Astrocyte (in vitro differentiated cells and primary cell): ENCODE measurements around the gene PGBD4. TPM values are rescaled to one million over a fixed set of nuclear protein-coding genes. Genes with fewer than 3 reads are reported as not detected.

Experiments
- DNase-seq: peaks from one replicate; pipeline ENCODE4 v3.0.0-alpha.2; 2010; ENCODE audit warnings: low read depth
- FAIRE-seq: peaks from 2 replicates; lab custom pipeline; 2011; peaks lifted over from hg19 to GRCh38; lab: Jason Lieb, UNC
- H2AFZ ChIP-seq: 2 replicates; pipeline ENCODE4 v1.6.0; 2012; ENCODE audit warnings: low read depth, low read length, inconsistent platforms
- H3K27ac ChIP-seq: 2 replicates; pipeline ENCODE4 v1.5.1; 2011; ENCODE audit warnings: low read depth, low read length, inconsistent platforms
- H3K27me3 ChIP-seq: 2 replicates; pipeline ENCODE4 v1.6.0; 2011; ENCODE audit warnings: low read length, inconsistent platforms; ENCODE audit not compliant: insufficient read depth
- H3K36me3 ChIP-seq: 2 replicates; pipeline ENCODE4 v1.5.1; 2011; ENCODE audit warnings: low read length, inconsistent platforms; ENCODE audit not compliant: insufficient read depth
- H3K4me1 ChIP-seq: 2 replicates; pipeline ENCODE4 v1.5.1; 2011; ENCODE audit warnings: low read length, inconsistent platforms; ENCODE audit not compliant: insufficient read depth
- H3K4me2 ChIP-seq: 2 replicates; pipeline ENCODE4 v1.6.0; 2012; ENCODE audit warnings: low read length, inconsistent platforms
- H3K4me3 ChIP-seq: 2 replicates; pipeline ENCODE4 v1.5.1; 2011; ENCODE audit warnings: low read depth, mild to moderate bottlenecking, low read length, inconsistent platforms; ENCODE audit not compliant: insufficient read depth
- H3K79me2 ChIP-seq: 2 replicates; pipeline ENCODE4 v1.6.0; 2012; ENCODE audit warnings: mild to moderate bottlenecking, low read length, inconsistent platforms; ENCODE audit not compliant: insufficient read depth
- H3K9ac ChIP-seq: 2 replicates; pipeline ENCODE4 v1.6.0; 2012; ENCODE audit warnings: mild to moderate bottlenecking, low read length, inconsistent platforms
- H3K9me3 ChIP-seq: 2 replicates; pipeline ENCODE4 v1.5.1; 2012; ENCODE audit warnings: low read depth, mild to moderate bottlenecking, low read length, inconsistent platforms; ENCODE audit not compliant: insufficient read depth
- H4K20me1 ChIP-seq: 2 replicates; pipeline ENCODE4 v1.6.0; 2012; ENCODE audit warnings: low read length, inconsistent platforms; ENCODE audit not compliant: insufficient read depth
- H3K27ac Mint-ChIP-seq: one replicate; pipeline ENCODE4 v1.8.0; 2021; ENCODE audit warnings: mild to moderate bottlenecking, mixed read lengths; ENCODE audit not compliant: unreplicated experiment
- H3K27me3 Mint-ChIP-seq: one replicate; pipeline ENCODE4 v1.8.0; 2021; ENCODE audit warnings: low read depth, mixed read lengths; ENCODE audit not compliant: unreplicated experiment
- H3K36me3 Mint-ChIP-seq: one replicate; pipeline ENCODE4 v1.8.0; 2021; ENCODE audit warnings: low read depth, mixed read lengths; ENCODE audit not compliant: unreplicated experiment
- H3K4me1 Mint-ChIP-seq: one replicate; pipeline ENCODE4 v1.8.0; 2021; ENCODE audit warnings: low read depth, mixed read lengths; ENCODE audit not compliant: unreplicated experiment
- H3K4me3 Mint-ChIP-seq: one replicate; pipeline ENCODE4 v1.8.0; 2021; ENCODE audit warnings: mild to moderate bottlenecking, moderate library complexity, mixed read lengths; ENCODE audit not compliant: unreplicated experiment
- H3K9me3 Mint-ChIP-seq: one replicate; pipeline ENCODE4 v1.8.0; 2021; ENCODE audit warnings: mild to moderate bottlenecking, mixed read lengths; ENCODE audit not compliant: unreplicated experiment
- CTCF ChIP-seq: IDR thresholded peaks from 2 replicates; pipeline ENCODE4 v1.5.1; 2011; ENCODE audit warnings: low read depth, mild to moderate bottlenecking, inconsistent platforms, low read length, moderate library complexity; ENCODE audit not compliant: insufficient read depth
- EZH2 ChIP-seq: IDR thresholded peaks from 2 replicates; pipeline ENCODE4 v1.6.1; 2012; ENCODE audit warnings: mild to moderate bottlenecking, low read length, inconsistent platforms; ENCODE audit not compliant: insufficient read depth
- total RNA-seq: library from RNA; stranded (reverse); gene quantifications from 2 replicates; pipeline ENCODE4 v1.2.1, GENCODE V29; 2021

PGBD4 gene
- total RNA-seq, 1 donor from 2014 or later = 1.4 TPM

GRCh38 chr15:34059476-34059875 is 42.4 kb upstream of the PGBD4 start:
- H3K27ac Mint-ChIP-seq = no peak overlapping the region
- H2AFZ ChIP-seq = no peak overlapping the region
- H3K27ac ChIP-seq = no peak overlapping the region
- TF ChIP-seq EZH2 (no peak), CTCF (no peak)
- H3K4me1 ChIP-seq = peaks cover 16% of the 10 kb centered on the region
- no peak overlapping the region for H3K9ac ChIP-seq
- no peaks in the 10 kb centered on the region for H3K9me3 ChIP-seq
- H3K9me3 Mint-ChIP-seq = no peaks in the 10 kb centered on the region
- no peaks in the 10 kb centered on the region for H3K36me3 Mint-ChIP-seq
- no peaks in the 10 kb centered on the region for H3K27me3 Mint-ChIP-seq
- no peak overlapping the region for H3K4me3 Mint-ChIP-seq
- peaks cover 17% of the 10 kb centered on the region for H3K4me1 Mint-ChIP-seq
- FAIRE-seq (no peak), DNase-seq (no peak)
- no peaks in the 10 kb centered on the region for H3K36me3 ChIP-seq
- H3K4me3 ChIP-seq = no peak overlapping the region
- no peaks in the 10 kb centered on the region for H4K20me1 ChIP-seq
- H3K27me3 ChIP-seq = no peaks in the 10 kb centered on the region
- no peaks in the 10 kb centered on the region for H3K79me2 ChIP-seq
- H3K4me2 ChIP-seq = no peak overlapping the region

- Histone ChIP-seq H3K4me2 (no peak overlapping the region), H3K9ac (no peak overlapping the region), H2AFZ (no peak overlapping the region), H3K4me1 (peaks cover 16% of the 10 kb centered on the region), H3K27me3 (no peaks in the 10 kb centered on the region), H4K20me1 (no peaks in the 10 kb centered on the region), H3K36me3 (no peaks in the 10 kb centered on the region), H3K27ac (no peak overlapping the region), H3K4me3 (no peak overlapping the region), H3K9me3 (no peaks in the 10 kb centered on the region), H3K79me2 (no peaks in the 10 kb centered on the region)
- H3K27ac Mint-ChIP-seq = no peak overlapping the region
- H3K4me3 Mint-ChIP-seq = no peak overlapping the region
- no peaks in the 10 kb centered on the region for H3K27me3 Mint-ChIP-seq
- FAIRE-seq (no peak), DNase-seq (no peak)
- H3K36me3 Mint-ChIP-seq = no peaks in the 10 kb centered on the region
- H3K9me3 Mint-ChIP-seq = no peaks in the 10 kb centered on the region
- H3K4me1 Mint-ChIP-seq = peaks cover 17% of the 10 kb centered on the region
- no peak for TF ChIP-seq EZH2
- TF ChIP-seq CTCF = no peak
These were observed 41.9 kb upstream of the PGBD4 start for GRCh38 chr15:34059946-34060345.

- Histone ChIP-seq H3K27ac (no peak overlapping the region), H3K4me3 (no peak overlapping the region), H3K79me2 (no peaks in the 10 kb centered on the region), H3K36me3 (no peaks in the 10 kb centered on the region), H3K9me3 (no peaks in the 10 kb centered on the region), H3K9ac (no peak overlapping the region), H3K27me3 (no peaks in the 10 kb centered on the region), H3K4me1 (no peaks in the 10 kb centered on the region), H4K20me1 (no peaks in the 10 kb centered on the region), H2AFZ (no peak overlapping the region), H3K4me2 (no peak overlapping the region)
- Mint-ChIP-seq H3K27me3 (no peaks in the 10 kb centered on the region), H3K27ac (no peak overlapping the region), H3K4me1 (peaks cover 3% of the 10 kb centered on the region), H3K4me3 (no peak overlapping the region), H3K9me3 (no peaks in the 10 kb centered on the region), H3K36me3 (no peaks in the 10 kb centered on the region)
- no peak for DNase-seq
- FAIRE-seq = no peak
- no peak for TF ChIP-seq EZH2
- TF ChIP-seq CTCF = no peak
These were observed 37.4 kb upstream of the PGBD4 start for GRCh38 chr15:34064438-34064837.
